ENCODE measurements around the gene BICD2.

DNA sequence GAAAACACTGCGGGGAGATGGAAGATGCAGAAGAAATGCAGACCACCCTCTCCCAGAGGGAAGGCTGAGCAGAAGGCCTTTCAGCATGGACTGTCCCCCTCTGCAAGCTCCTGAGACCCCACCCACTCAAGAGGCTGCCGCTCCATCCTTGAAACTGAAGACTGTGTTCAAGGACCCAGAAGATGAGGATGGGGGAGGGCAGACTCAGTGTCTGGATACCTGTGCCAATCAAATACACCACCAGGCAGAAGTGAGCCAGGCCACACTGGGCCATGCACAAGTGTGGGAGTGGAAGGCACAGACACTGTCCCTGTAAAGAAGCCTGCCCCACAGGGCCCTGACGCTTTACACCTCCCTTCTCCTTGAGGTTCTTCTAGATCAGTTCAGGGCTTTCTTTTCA, 54.7 kb downstream of the BICD2 start:
- TF ChIP-seq EP300 (IDR thresholded peaks at IDR 0.05), result no peak
- TF ChIP-seq, protein P1, sequence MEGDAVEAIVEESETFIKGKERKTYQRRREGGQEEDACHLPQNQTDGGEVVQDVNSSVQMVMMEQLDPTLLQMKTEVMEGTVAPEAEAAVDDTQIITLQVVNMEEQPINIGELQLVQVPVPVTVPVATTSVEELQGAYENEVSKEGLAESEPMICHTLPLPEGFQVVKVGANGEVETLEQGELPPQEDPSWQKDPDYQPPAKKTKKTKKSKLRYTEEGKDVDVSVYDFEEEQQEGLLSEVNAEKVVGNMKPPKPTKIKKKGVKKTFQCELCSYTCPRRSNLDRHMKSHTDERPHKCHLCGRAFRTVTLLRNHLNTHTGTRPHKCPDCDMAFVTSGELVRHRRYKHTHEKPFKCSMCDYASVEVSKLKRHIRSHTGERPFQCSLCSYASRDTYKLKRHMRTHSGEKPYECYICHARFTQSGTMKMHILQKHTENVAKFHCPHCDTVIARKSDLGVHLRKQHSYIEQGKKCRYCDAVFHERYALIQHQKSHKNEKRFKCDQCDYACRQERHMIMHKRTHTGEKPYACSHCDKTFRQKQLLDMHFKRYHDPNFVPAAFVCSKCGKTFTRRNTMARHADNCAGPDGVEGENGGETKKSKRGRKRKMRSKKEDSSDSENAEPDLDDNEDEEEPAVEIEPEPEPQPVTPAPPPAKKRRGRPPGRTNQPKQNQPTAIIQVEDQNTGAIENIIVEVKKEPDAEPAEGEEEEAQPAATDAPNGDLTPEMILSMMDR (IDR thresholded peaks at IDR 0.05), result no peak

All from tibial nerve (tissue), 4 donors.